Tibial nerve (tissue), 3 donors: ENCODE data around the gene CPNE7.

Experiments used
- CTCF ChIP-seq, 5 experiments: fragments of 200-600 bp in 3 of 5; fragments of 450-650 bp in 2 of 5; sonication (generic) in 3 of 5; IDR thresholded peaks; one replicate each; pipeline ENCODE4 v1.5.1; 2016 to 2019; ENCODE audit warnings: antibody characterized with exemption in 5 of 5, mild to moderate bottlenecking in 3 of 5, moderate library complexity in 2 of 5
- POLR2A ChIP-seq, 2 donors: fragments of 450-650 bp; IDR thresholded peaks; one replicate each; pipeline ENCODE4 v1.6.1; 2017; ENCODE audit warnings: antibody characterized with exemption in 2 of 2, mild to moderate bottlenecking in 2 of 2, moderate library complexity in 2 of 2

GRCh38 chr16:89645122-89645521 is 69.6 kb downstream of the CPNE7 start:
- TF ChIP-seq CTCF (IDR thresholded peaks at IDR 0.05) (no peak), POLR2A (IDR thresholded peaks at IDR 0.05) (no peak)
